ENCODE measurements around the gene NR2C2. TPM values are rescaled to one million over a fixed set of nuclear protein-coding genes. Genes with fewer than 3 reads are reported as not detected.

Gene NR2C2
- total and polyA plus RNA-seq, 8 donors, result 37.7 to 65.4 (median 55.8) TPM

- no peak overlapping the region for H3K4me3 ChIP-seq
- H3K27ac ChIP-seq, result no peak overlapping the region
- no peak for DNase-seq
- ATAC-seq, result no peak
- peaks cover 0 to 81% of the 10 kb centered on the region in 2 donors for H3K36me3 ChIP-seq
- H3K9me3 ChIP-seq, result no peaks in the 10 kb centered on the region
- intact Hi-C loops (cut with DNase I), result no loop called here
- H3K27me3 ChIP-seq, result no peaks in the 10 kb centered on the region
- no peaks in the 10 kb centered on the region for H3K4me1 ChIP-seq
- TF ChIP-seq CTCF (IDR thresholded peaks at IDR 0.05), result no peak
Measured at GRCh38 chr3:15015456-15015855, 68.1 kb downstream of the NR2C2 start.

GRCh38 chr3:15017191-15017590 lies 69.8 kb downstream of the NR2C2 start:
- DNase-seq (no peak), ATAC-seq (no peak)
- H3K4me1 ChIP-seq, result no peaks in the 10 kb centered on the region
- peaks cover 0 to 97% of the 10 kb centered on the region in 2 donors for H3K36me3 ChIP-seq
- no peaks in the 10 kb centered on the region for H3K9me3 ChIP-seq
- H3K27ac ChIP-seq, result no peak overlapping the region
- no peak for TF ChIP-seq CTCF (IDR thresholded peaks at IDR 0.05)
- H3K27me3 ChIP-seq, result no peaks in the 10 kb centered on the region
- H3K4me3 ChIP-seq, result no peak overlapping the region
- intact Hi-C loops (cut with DNase I), result no loop called here

- Histone ChIP-seq H3K36me3 (peaks cover 0 to 100% of the 10 kb centered on the region in 2 donors), H3K4me3 (no peak overlapping the region), H3K9me3 (no peaks in the 10 kb centered on the region), H3K27me3 (no peaks in the 10 kb centered on the region), H3K27ac (no peak overlapping the region), H3K4me1 (no peaks in the 10 kb centered on the region)
- no peak for TF ChIP-seq CTCF (IDR thresholded peaks at IDR 0.05)
- ATAC-seq (no peak), DNase-seq (no peak)
- intact Hi-C loops (cut with DNase I), result no loop called here
Measured at GRCh38 chr3:15023249-15023648, 75.9 kb downstream of the NR2C2 start.

GRCh38 chr3:15023719-15024118 lies 76.3 kb downstream of the NR2C2 start:
- H3K9me3 ChIP-seq, result no peaks in the 10 kb centered on the region
- ATAC-seq (no peak), DNase-seq (no peak)
- no peak overlapping the region for H3K4me3 ChIP-seq
- intact Hi-C loops (cut with DNase I), result no loop called here
- TF ChIP-seq CTCF (IDR thresholded peaks at IDR 0.05), result no peak
- no peaks in the 10 kb centered on the region for H3K4me1 ChIP-seq
- no peak overlapping the region for H3K27ac ChIP-seq
- no peaks in the 10 kb centered on the region for H3K27me3 ChIP-seq
- H3K36me3 ChIP-seq, result peaks cover 0 to 100% of the 10 kb centered on the region in 2 donors

- no peak overlapping the region for H3K4me3 ChIP-seq
- H3K27me3 ChIP-seq, result no peaks in the 10 kb centered on the region
- intact Hi-C loops (cut with DNase I), result no loop called here
- ATAC-seq, result no peak
- no peak for DNase-seq
- TF ChIP-seq CTCF (IDR thresholded peaks at IDR 0.05), result no peak
- no peaks in the 10 kb centered on the region for H3K9me3 ChIP-seq
- H3K36me3 ChIP-seq, result peaks cover 3 to 100% of the 10 kb centered on the region in 2 donors
- H3K4me1 ChIP-seq, result no peaks in the 10 kb centered on the region
- H3K27ac ChIP-seq, result no peak overlapping the region
Measured at GRCh38 chr3:15029625-15030024, 82.2 kb downstream of the NR2C2 start.
